Stimulated activated CD4-positive, alpha-beta T cell treated with anti-CD3 and anti-CD28 coated beads, Interleukin-4, amount 100 ng/mL, for 4 hours (primary cell): ENCODE results near the gene CYB561D1.

Source experiments
- DNase-seq, 2 experiments: peaks; one replicate each; pipeline ENCODE4 v3.0.0-alpha.2; 2020

CYB561D1 gene

GRCh38 chr1:109501644-109502363 lies 7.9 kb downstream of the CYB561D1 start:
- no peak for DNase-seq

GRCh38 chr1:109502364-109502851 lies 8.5 kb downstream of the CYB561D1 start:
- peak in 1 of 2 experiments; percentile 54 for DNase-seq

- no peak for DNase-seq
Measured at GRCh38 chr1:109503935-109504334, 10.0 kb downstream of the CYB561D1 start.

- DNase-seq = no peak
Measured at GRCh38 chr1:109504974-109505373, 11.1 kb downstream of the CYB561D1 start.

- no peak for DNase-seq
Measured at GRCh38 chr1:109508001-109508872, 14.3 kb downstream of the CYB561D1 start.

GRCh38 chr1:109508873-109509175 lies 14.9 kb downstream of the CYB561D1 start:
- DNase-seq = no peak

- DNase-seq = peak; percentile 56 to 72
Measured at GRCh38 chr1:109509176-109510134, 15.6 kb downstream of the CYB561D1 start, which contains the start of gene AMIGO1. AMIGO1 (minus strand) TSS chr1:109509727; CDS start chr1:109508912, 815 bp downstream.

GRCh38 chr1:109513110-109513710 lies 19.3 kb downstream of the CYB561D1 start:
- no peak for DNase-seq

GRCh38 chr1:109514846-109515245 lies 21.0 kb downstream of the CYB561D1 start:
- DNase-seq = no peak

GRCh38 chr1:109516872-109517271 lies 23.0 kb downstream of the CYB561D1 start:
- no peak for DNase-seq

- no peak for DNase-seq
Measured at GRCh38 chr1:109517337-109517736, 23.4 kb downstream of the CYB561D1 start.

GRCh38 chr1:109521002-109521951 lies 27.4 kb downstream of the CYB561D1 start:
- no peak for DNase-seq

GRCh38 chr1:109522026-109522425 lies 28.1 kb downstream of the CYB561D1 start:
- DNase-seq = no peak

GRCh38 chr1:109523706-109524105 lies 29.8 kb downstream of the CYB561D1 start:
- no peak for DNase-seq

GRCh38 chr1:109527098-109527811 lies 33.4 kb downstream of the CYB561D1 start:
- DNase-seq = no peak

GRCh38 chr1:109527846-109528695 lies 34.2 kb downstream of the CYB561D1 start:
- DNase-seq = no peak

GRCh38 chr1:109528712-109529111 lies 34.8 kb downstream of the CYB561D1 start:
- DNase-seq = no peak

- DNase-seq = no peak
Measured at GRCh38 chr1:109529881-109530456, 36.1 kb downstream of the CYB561D1 start.
